RWPE2 (cell line): Measurements from ENCODE around the gene EDIL3.
A peak's percentile ranks its signal among the peaks of the same experiment; 100 is the strongest.

ENCODE experiments used
- ATAC-seq: fragments of 200-7000 bp; cut with Tn5 transposase; 3 replicates; pipeline ENCODE4 v1.9.1; 2021; ENCODE audit warnings: low read depth
- DNase-seq: peaks from one replicate; pipeline ENCODE4 v3.0.0-alpha.2; 2020; ENCODE audit warnings: low spot score
- H3K27ac ChIP-seq: fragments of 450-650 bp; 2 replicates; pipeline ENCODE4 v1.5.1; 2017; ENCODE audit warnings: mild to moderate bottlenecking; ENCODE audit not compliant: poor library complexity, severe bottlenecking
- H3K27me3 ChIP-seq: fragments of 250-450 bp; sonication (Bioruptor Pico); 2 replicates; pipeline ENCODE4 v1.5.1; 2021; ENCODE audit warnings: mild to moderate bottlenecking, moderate library complexity; ENCODE audit not compliant: insufficient read depth, poor library complexity, severe bottlenecking
- H3K36me3 ChIP-seq: fragments of 250-450 bp; sonication (Bioruptor Pico); 2 replicates; pipeline ENCODE4 v1.5.1; 2020; ENCODE audit warnings: low read depth, mild to moderate bottlenecking, moderate library complexity
- H3K4me1 ChIP-seq: fragments of 250-450 bp; sonication (Bioruptor Pico); 2 replicates; pipeline ENCODE4 v1.5.1; 2021; ENCODE audit warnings: mild to moderate bottlenecking, moderate library complexity; ENCODE audit not compliant: insufficient read depth, poor library complexity, severe bottlenecking
- H3K4me3 ChIP-seq: fragments of 250-450 bp; sonication (Bioruptor Pico); 2 replicates; pipeline ENCODE4 v1.5.1; 2021; ENCODE audit warnings: mild to moderate bottlenecking, moderate library complexity; ENCODE audit not compliant: severe bottlenecking
- H3K9me3 ChIP-seq: fragments of 250-450 bp; sonication (Bioruptor Pico); 2 replicates; pipeline ENCODE4 v1.5.1; 2021; ENCODE audit warnings: mild to moderate bottlenecking, moderate library complexity; ENCODE audit not compliant: severe bottlenecking
- CTCF ChIP-seq: fragments of 450-650 bp; IDR thresholded peaks from one replicate; pipeline ENCODE4 v1.5.1; 2017; ENCODE audit warnings: mild to moderate bottlenecking, moderate library complexity; ENCODE audit not compliant: poor library complexity, severe bottlenecking

The EDIL3 gene

GRCh38 chr5:84058561-84058960, 326.1 kb downstream of the EDIL3 start:
- Histone ChIP-seq H3K4me1 (no peaks in the 10 kb centered on the region), H3K4me3 (no peak overlapping the region), H3K9me3 (no peaks in the 10 kb centered on the region), H3K27me3 (peaks cover 15% of the 10 kb centered on the region), H3K36me3 (no peaks in the 10 kb centered on the region), H3K27ac (no peak overlapping the region)
- ATAC-seq: no peak
- no peak for DNase-seq
- no peak for TF ChIP-seq CTCF

GRCh38 chr5:84057211-84057610, 327.5 kb downstream of the EDIL3 start:
- no peaks in the 10 kb centered on the region for H3K36me3 ChIP-seq
- no peak for ATAC-seq
- no peak for TF ChIP-seq CTCF

DNA sequence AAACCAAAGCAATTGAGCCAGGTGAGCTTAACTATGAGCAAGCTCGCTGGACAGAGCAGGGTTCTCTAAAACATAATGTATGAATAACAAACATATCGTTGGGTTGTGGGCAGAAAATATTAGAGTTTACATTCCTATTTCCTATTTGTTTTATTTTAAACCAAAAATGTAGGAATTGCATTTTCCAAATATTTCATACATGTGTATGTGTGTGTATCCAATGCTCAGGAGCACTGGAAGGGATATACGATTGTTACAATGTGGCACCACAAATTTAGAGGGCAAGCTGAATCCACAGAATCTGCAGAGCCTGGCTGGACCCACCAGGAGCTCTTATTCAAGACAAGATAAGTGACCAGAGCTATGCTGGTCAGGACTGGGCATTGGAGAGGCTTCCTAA, 338.7 kb downstream of the EDIL3 start:
- no peak for DNase-seq
- H3K27me3 ChIP-seq: no peaks in the 10 kb centered on the region
- H3K36me3 ChIP-seq: no peaks in the 10 kb centered on the region
- TF ChIP-seq CTCF: no peak
- H3K27ac ChIP-seq: no peak overlapping the region
- no peak overlapping the region for H3K4me3 ChIP-seq
- H3K9me3 ChIP-seq: no peaks in the 10 kb centered on the region
- no peaks in the 10 kb centered on the region for H3K4me1 ChIP-seq
- ATAC-seq: no peak

More at GRCh38 chr5:84057211-84057610, 327.5 kb downstream of the EDIL3 start:
- Histone ChIP-seq H3K4me1 (no peaks in the 10 kb centered on the region), H3K4me3 (no peak overlapping the region), H3K27ac (no peak overlapping the region), H3K9me3 (no peaks in the 10 kb centered on the region), H3K27me3 (peaks cover 11% of the 10 kb centered on the region)
- DNase-seq: no peak

- no peaks in the 10 kb centered on the region for H3K36me3 ChIP-seq
- TF ChIP-seq CTCF: no peak
- H3K27me3 ChIP-seq: peaks cover 3% of the 10 kb centered on the region
- ATAC-seq (no peak), DNase-seq (no peak)
- no peak overlapping the region for H3K27ac ChIP-seq
- no peak overlapping the region for H3K4me3 ChIP-seq
- no peaks in the 10 kb centered on the region for H3K9me3 ChIP-seq
- peaks cover 3% of the 10 kb centered on the region for H3K4me1 ChIP-seq
These were observed 347.8 kb downstream of the EDIL3 start for GRCh38 chr5:84036842-84037241.

DNA sequence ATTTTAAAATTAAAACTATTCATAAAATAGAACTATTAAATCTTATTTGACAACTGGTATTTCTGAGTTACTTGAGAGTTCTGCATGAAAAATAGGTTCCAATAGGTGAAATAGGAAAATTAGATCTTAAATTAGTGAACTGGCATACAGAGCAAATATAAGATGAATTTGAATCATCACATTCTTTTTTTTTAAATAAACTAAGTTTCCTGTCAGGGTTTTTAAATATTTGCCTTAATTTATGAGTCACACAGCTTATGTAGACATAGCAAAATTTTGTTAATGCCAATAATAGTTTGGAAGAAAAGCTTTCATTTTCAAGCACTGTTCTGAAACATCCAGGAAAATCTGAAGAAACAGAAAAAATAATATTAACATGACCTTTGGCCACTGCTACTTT, 352.4 kb downstream of the EDIL3 start:
- TF ChIP-seq CTCF: no peak
- peak overlapping the region; percentile 27 for H3K27ac ChIP-seq
- no peak for DNase-seq
- H3K27me3 ChIP-seq: no peaks in the 10 kb centered on the region
- H3K36me3 ChIP-seq: no peaks in the 10 kb centered on the region
- no peaks in the 10 kb centered on the region for H3K9me3 ChIP-seq
- ATAC-seq: peak; percentile 42; the same call in 2 of the 3 replicates
- peaks cover 3% of the 10 kb centered on the region for H3K4me1 ChIP-seq
- H3K4me3 ChIP-seq: no peak overlapping the region
